Prostate gland (tissue), 2 donors: ENCODE results near the gene RILP.

Experiments
- POLR2A ChIP-seq: fragments of 450-650 bp; IDR thresholded peaks from one replicate; pipeline ENCODE4 v1.6.1; 2016; ENCODE audit warnings: antibody characterized with exemption, mild to moderate bottlenecking
- TF ChIP-seq, protein P1 (sequence below), 4 experiments: fragments of 200-600 bp in 2 of 4; fragments of 450-650 bp in 2 of 4; sonication (generic) in 2 of 4; IDR thresholded peaks; 1 replicate in 3 of 4; 2 replicates in 1 of 4; pipeline ENCODE4 v1.5.1; 2016 to 2019; ENCODE audit warnings: antibody characterized with exemption in 4 of 4, mild to moderate bottlenecking in 2 of 4, moderate library complexity in 2 of 4

DNA sequence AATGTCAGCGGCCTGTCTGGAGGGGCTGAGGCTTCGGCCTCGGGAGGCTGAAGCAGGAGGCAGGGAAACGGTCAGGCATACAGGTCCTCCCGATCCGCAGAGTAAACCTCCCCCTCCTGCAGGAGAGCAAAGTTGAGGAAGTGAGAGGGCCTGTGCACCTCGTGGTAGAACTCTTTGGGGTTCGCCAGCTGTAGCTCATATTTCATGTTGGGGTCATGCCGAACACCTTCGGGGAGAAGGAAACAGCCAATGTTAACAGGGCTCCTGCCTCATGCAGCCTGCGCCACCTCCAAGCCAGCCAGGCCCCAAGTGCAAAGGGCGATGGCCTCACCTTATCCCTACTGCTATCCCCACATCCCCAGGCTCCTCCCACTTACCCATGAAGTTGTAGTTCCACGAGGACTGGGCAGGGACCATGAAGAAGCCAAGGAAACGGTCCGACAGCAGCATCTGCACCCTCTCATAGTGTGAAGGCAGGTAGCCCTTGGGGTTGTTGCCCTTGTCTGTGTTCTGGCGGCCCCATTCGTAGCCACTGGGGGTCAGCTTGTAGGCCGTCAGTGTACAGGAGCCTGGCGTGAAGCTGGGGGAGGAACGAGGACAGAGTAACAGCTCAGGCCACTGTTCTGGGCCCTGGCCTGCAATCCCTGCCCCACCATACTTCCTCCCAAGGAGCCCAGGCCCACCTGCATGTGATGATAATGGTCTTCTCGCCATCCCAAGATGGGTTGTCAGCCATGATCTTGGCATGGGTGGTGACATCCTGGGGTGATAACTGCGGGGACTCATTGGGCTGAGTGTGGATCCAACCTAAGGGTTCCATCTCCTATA, 1.3 kb upstream of the RILP start:
- TF ChIP-seq, protein P1, sequence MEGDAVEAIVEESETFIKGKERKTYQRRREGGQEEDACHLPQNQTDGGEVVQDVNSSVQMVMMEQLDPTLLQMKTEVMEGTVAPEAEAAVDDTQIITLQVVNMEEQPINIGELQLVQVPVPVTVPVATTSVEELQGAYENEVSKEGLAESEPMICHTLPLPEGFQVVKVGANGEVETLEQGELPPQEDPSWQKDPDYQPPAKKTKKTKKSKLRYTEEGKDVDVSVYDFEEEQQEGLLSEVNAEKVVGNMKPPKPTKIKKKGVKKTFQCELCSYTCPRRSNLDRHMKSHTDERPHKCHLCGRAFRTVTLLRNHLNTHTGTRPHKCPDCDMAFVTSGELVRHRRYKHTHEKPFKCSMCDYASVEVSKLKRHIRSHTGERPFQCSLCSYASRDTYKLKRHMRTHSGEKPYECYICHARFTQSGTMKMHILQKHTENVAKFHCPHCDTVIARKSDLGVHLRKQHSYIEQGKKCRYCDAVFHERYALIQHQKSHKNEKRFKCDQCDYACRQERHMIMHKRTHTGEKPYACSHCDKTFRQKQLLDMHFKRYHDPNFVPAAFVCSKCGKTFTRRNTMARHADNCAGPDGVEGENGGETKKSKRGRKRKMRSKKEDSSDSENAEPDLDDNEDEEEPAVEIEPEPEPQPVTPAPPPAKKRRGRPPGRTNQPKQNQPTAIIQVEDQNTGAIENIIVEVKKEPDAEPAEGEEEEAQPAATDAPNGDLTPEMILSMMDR (IDR thresholded peaks at IDR 0.05), result no peak
- no peak for TF ChIP-seq POLR2A
